ENCODE data around the gene RDH16. TPM values are rescaled to one million over a fixed set of nuclear protein-coding genes. Genes with fewer than 3 reads are reported as not detected.
"Not testable (repeated sequence)": the region's sequence is repeated elsewhere in the genome, so short reads cannot be mapped to it uniquely, and the experiment has no call there.

RDH16 gene
- polyA plus RNA-seq, 4 donors = 0.43 to 0.64 (median 0.47) TPM

- DNase-seq (ENCODE audit: low read depth in 4 of 4, low spot score in 3 of 4) = no peak
Observed at GRCh38 chr12:56929780-56930179, 27.6 kb downstream of the RDH16 start.

GRCh38 chr12:56928262-56928661 is 29.1 kb downstream of the RDH16 start:
- no peak for DNase-seq (ENCODE audit: low read depth in 4 of 4, low spot score in 3 of 4)

GRCh38 chr12:56927281-56927680 is 30.1 kb downstream of the RDH16 start:
- DNase-seq (ENCODE audit: low read depth in 4 of 4, low spot score in 3 of 4) = no peak

GRCh38 chr12:56922031-56922430 is 35.4 kb downstream of the RDH16 start:
- no peak for DNase-seq (ENCODE audit: low read depth in 4 of 4, low spot score in 3 of 4)

GRCh38 chr12:56921346-56921745 is 36.1 kb downstream of the RDH16 start:
- no peak for DNase-seq (ENCODE audit: low read depth in 4 of 4, low spot score in 3 of 4)

- not testable (repeated sequence) for DNase-seq (ENCODE audit: low read depth in 4 of 4, low spot score in 3 of 4)
Observed at GRCh38 chr12:56918139-56918538, 39.3 kb downstream of the RDH16 start.

GRCh38 chr12:56916996-56917333 is 40.4 kb downstream of the RDH16 start:
- no peak for DNase-seq (ENCODE audit: low read depth in 4 of 4, low spot score in 3 of 4)

GRCh38 chr12:56916296-56916995 is 41.0 kb downstream of the RDH16 start:
- DNase-seq (ENCODE audit: low read depth in 4 of 4, low spot score in 3 of 4) = no peak

GRCh38 chr12:56914724-56915123 is 42.7 kb downstream of the RDH16 start:
- no peak for DNase-seq (ENCODE audit: low read depth in 4 of 4, low spot score in 3 of 4)

GRCh38 chr12:56914256-56914655 is 43.2 kb downstream of the RDH16 start:
- no peak for DNase-seq (ENCODE audit: low read depth in 4 of 4, low spot score in 3 of 4)

GRCh38 chr12:56909403-56909802 is 48.0 kb downstream of the RDH16 start:
- DNase-seq (ENCODE audit: low read depth in 4 of 4, low spot score in 3 of 4) = not testable (repeated sequence)

- no peak for DNase-seq (ENCODE audit: low read depth in 4 of 4, low spot score in 3 of 4)
Observed at GRCh38 chr12:56908136-56908535, 49.3 kb downstream of the RDH16 start.

GRCh38 chr12:56905852-56906251 is 51.6 kb downstream of the RDH16 start:
- DNase-seq (ENCODE audit: low read depth in 4 of 4, low spot score in 3 of 4) = no peak

- no peak for DNase-seq (ENCODE audit: low read depth in 4 of 4, low spot score in 3 of 4)
Observed at GRCh38 chr12:56903374-56903773, 54.0 kb downstream of the RDH16 start.

Other genes starting within 250 kb of the RDH16 start
- 1,000 to 10,000 TPM; 2,242 to 2,254 (median 2,248) TPM for gene NACA, start 232.3 kb downstream of the RDH16 start, polyA plus RNA-seq (ENCODE audit: insufficient read length in 4 of 4)
- gene PRIM1, start 205.3 kb downstream of the RDH16 start, polyA plus RNA-seq (ENCODE audit: insufficient read length in 4 of 4) = 10 to 100 TPM; 16.0 to 20.9 (median 20.0) TPM
- 1 to 10 TPM in 2 of 4 donors, under 1 TPM in 2; 0.79 to 1.4 (median 1.1) TPM for gene HSD17B6, start 194.3 kb downstream of the RDH16 start, polyA plus RNA-seq (ENCODE audit: insufficient read length in 4 of 4)
- gene SDR9C7, start 23.2 kb downstream of the RDH16 start, polyA plus RNA-seq (ENCODE audit: insufficient read length in 4 of 4) = under 1 TPM; 0.11 to 0.25 (median 0.19) TPM
- 10 to 100 TPM; 11.7 to 13.8 (median 13.7) TPM for gene ZBTB39, start 48.9 kb upstream of the RDH16 start, polyA plus RNA-seq (ENCODE audit: insufficient read length in 4 of 4)
- 1 to 10 TPM in 3 of 4 donors, under 1 TPM in 1; 0.39 to 5.3 (median 3.0) TPM for gene TAC3, start 58.9 kb upstream of the RDH16 start, polyA plus RNA-seq (ENCODE audit: insufficient read length in 4 of 4)
- under 1 TPM; 0.08 to 0.39 (median 0.15) TPM for gene MYO1A, start 92.5 kb upstream of the RDH16 start, polyA plus RNA-seq (ENCODE audit: insufficient read length in 4 of 4)
- gene NEMP1, start 121.2 kb upstream of the RDH16 start, polyA plus RNA-seq (ENCODE audit: insufficient read length in 4 of 4) = 10 to 100 TPM; 21.3 to 25.9 (median 25.3) TPM
- gene NAB2, start 131.5 kb upstream of the RDH16 start, polyA plus RNA-seq (ENCODE audit: insufficient read length in 4 of 4) = 10 to 100 TPM; 42.8 to 51.3 (median 45.9) TPM
- 100 to 1,000 TPM in 1 of 4 donors, 10 to 100 TPM in 3; 88.9 to 114 (median 98.0) TPM for gene STAT6, start 153.8 kb upstream of the RDH16 start, polyA plus RNA-seq (ENCODE audit: insufficient read length in 4 of 4)
- 100 to 1,000 TPM in 1 of 4 donors, 10 to 100 TPM in 3; 63.0 to 102 (median 70.6) TPM for gene LRP1, start 170.9 kb upstream of the RDH16 start, polyA plus RNA-seq (ENCODE audit: insufficient read length in 4 of 4)
- under 1 TPM in 1 of 4 donors, not detected in 3; 0.18 TPM for gene LRP1-AS, start 190.0 kb upstream of the RDH16 start, polyA plus RNA-seq (ENCODE audit: insufficient read length in 4 of 4)

Measured in right renal pelvis (tissue), 4 donors.